ENCODE data around the gene MYO5B.

MYO5B gene

DNA sequence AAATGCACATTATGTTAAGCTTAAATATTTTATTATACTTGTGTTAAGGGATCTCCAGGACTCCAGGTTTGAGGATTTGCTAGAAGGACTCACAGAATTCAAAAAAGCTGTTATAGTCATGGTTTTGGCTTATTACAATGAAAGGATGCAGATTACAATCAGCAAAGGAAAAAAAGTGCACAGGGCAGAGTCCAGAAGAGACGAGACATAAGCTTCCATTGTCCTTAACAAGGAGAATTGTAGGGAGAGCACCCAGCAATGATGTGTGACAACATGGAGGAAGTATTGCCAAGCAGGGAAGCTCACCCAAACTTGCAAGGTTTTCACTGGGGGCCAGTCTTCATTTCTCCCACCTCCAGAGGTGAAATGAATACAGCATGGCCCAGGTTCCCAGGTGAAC lies 12.8 kb upstream of the MYO5B start:
- TF ChIP-seq, protein P1, sequence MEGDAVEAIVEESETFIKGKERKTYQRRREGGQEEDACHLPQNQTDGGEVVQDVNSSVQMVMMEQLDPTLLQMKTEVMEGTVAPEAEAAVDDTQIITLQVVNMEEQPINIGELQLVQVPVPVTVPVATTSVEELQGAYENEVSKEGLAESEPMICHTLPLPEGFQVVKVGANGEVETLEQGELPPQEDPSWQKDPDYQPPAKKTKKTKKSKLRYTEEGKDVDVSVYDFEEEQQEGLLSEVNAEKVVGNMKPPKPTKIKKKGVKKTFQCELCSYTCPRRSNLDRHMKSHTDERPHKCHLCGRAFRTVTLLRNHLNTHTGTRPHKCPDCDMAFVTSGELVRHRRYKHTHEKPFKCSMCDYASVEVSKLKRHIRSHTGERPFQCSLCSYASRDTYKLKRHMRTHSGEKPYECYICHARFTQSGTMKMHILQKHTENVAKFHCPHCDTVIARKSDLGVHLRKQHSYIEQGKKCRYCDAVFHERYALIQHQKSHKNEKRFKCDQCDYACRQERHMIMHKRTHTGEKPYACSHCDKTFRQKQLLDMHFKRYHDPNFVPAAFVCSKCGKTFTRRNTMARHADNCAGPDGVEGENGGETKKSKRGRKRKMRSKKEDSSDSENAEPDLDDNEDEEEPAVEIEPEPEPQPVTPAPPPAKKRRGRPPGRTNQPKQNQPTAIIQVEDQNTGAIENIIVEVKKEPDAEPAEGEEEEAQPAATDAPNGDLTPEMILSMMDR (conservative IDR thresholded peaks at IDR 0.05), result no peak
- H3K27ac ChIP-seq, result no peak overlapping the region

DNA sequence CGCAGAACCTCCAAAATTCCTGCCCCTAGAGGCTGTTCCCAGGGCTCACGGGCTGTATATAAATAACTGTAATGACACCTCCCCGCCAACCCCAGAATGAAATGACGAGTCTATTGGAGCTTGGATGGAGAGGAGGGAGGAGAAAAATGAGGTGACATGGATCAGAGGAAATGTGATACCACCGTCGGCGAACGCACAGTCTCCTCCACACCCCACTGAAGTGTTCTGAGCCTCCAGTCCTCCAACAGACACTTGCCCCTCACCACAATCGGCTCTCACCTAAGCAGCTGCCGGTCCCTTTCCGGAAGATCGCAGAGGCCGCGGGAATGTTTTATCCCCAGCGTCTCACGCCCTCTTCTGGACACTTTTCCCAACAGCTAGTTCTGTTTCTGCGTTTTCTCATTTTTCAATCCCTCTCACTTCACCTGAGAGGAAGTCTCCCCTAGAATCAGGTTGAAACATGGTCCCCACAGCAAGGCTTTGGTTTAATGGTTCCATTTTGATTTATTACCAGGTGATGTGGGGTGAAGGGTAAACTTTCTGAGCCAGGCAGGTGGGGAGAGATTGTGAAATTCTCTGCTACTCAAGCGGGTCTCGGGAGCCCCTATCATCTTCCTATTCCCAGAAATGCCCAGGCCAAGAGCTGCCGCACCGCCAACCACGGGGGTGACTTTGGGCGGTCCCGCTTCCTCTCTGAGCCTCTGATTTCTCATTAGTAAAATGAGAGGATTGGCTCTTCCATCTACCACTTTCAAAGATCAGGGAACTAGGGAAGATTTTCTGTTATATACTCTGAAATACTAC lies 9.1 kb upstream of the MYO5B start:
- TF ChIP-seq, protein P1 (conservative IDR thresholded peaks at IDR 0.05), result peak; percentile 85
- H3K27ac ChIP-seq, result no peak overlapping the region

DNA sequence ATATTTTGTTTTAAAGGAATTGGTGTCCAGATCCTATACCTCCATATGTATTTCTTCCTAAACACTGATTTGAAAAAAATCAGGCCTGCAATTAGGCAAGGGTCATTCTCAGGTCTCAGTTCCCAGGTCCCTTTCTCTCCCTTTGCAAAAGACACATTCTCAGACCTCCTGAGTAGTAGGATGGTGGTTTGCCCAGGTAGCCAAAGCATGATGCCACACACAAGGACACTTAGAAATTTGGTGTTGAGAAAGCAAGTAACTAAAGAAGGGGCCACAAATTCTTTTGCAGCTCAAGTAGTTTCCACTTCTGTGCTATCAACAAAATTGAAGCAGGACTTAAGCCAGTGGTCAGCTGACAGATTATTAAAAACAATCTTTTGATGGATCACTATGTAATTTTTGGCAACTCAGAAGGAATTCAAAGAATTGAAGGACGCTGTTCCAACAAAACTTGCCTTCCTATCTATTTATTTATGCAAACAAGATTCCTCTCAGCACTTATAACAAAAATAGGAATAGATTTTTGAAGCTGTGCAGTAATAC lies 6.6 kb upstream of the MYO5B start:
- TF ChIP-seq, protein P1 (conservative IDR thresholded peaks at IDR 0.05), result no peak
- H3K27ac ChIP-seq, result no peak overlapping the region

DNA sequence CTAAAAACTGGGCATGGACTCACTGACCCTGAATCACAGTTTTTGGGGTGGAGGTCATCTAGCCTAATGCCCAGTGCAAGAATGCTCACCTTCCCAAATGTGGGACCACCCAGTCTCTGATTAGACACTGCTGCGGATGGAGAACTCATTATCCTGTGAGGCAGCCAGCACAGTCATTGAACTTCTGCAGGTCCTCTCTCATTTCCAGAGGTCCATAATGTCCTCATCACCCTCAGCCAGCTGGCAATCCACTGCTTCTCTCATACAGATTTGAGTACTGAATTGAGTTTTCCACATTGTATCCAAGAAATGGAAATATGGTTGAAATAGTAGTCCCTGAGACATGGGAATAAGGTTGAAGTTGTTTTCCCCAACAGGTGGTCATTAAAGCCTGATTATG lies 5.0 kb upstream of the MYO5B start:
- no peak overlapping the region for H3K27ac ChIP-seq
- TF ChIP-seq, protein P1 (conservative IDR thresholded peaks at IDR 0.05), result no peak

DNA sequence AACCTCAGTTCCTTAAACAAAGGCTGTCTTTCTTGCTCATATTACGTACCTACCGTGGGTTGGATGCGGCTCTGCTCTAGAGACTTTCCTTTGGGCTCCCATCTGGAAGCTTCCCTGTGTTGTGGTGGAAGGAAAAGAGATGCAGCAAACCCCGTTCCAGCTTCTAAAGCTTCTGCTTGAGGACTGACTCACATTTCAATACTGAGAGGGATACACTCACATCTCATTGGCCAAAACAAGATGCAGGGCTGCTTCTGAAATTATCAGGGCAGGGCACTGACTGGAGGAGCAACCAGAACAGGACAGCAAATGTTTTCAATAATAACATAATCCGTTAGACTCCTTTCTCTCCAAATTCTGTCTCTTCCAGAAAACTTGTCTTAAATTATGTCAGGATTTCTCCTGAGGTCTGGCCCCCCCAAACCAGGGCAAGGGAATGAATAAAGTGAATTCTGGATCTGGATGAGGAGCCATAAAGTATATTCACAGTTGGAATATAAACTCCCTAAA lies 4.5 kb upstream of the MYO5B start:
- H3K27ac ChIP-seq, result no peak overlapping the region

DNA sequence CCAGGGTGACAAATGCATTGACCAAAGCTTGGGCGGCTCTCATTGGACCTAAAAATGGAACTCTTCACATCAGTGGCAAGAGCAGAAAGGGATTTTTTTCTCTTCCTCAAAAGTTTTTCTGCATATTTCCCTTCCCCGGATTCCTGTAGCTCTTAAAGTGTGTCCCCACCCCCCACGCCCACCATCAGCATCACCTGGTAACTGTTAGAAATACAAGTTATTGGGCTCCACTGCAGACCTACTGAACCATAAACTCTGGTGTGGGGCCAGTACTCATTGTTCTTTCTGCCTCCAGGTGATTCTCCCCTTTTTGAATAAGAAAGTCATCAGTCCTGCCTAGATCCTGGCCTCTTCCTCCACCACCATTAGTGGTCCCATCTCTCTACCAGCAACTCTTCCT lies 1.3 kb upstream of the MYO5B start:
- TF ChIP-seq, protein P1 (conservative IDR thresholded peaks at IDR 0.05), result no peak
- H3K27ac ChIP-seq, result no peak overlapping the region

More for the DNA sequence above, 4.5 kb upstream of the MYO5B start:
- TF ChIP-seq, protein P1 (conservative IDR thresholded peaks at IDR 0.05), result no peak

DNA sequence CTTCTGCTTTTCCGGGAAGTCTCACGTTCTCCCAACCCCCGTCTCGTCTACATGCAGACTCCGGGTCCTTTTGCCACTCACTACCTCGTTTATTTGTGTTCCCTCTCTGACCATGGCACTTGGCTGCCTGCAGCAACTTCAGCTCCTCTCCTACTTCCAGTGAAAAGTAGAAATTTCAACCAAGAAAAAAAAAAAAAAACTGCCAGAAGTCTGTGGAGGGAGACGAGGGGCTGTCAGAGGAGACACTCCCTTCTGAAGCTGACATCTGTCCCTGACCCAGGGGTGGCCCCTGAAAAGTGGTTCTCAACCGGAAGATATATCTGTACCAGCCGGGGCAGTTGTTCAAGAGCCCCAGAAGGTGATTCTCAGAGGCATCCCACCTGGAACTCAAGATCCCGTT lies 742 bp upstream of the MYO5B start:
- H3K27ac ChIP-seq, result peak overlapping the region; percentile 81
- TF ChIP-seq, protein P1 (conservative IDR thresholded peaks at IDR 0.05), result no peak

Data from VCaP (cell line).